Spleen (tissue), 11 donors: ENCODE data around the gene KLF3. TPM values are rescaled to one million over a fixed set of nuclear protein-coding genes. Genes with fewer than 3 reads are reported as not detected.
A peak's percentile ranks its signal among the peaks of the same experiment; 100 is the strongest.

Experiments
- DNase-seq: peaks from one replicate; pipeline ENCODE4 v3.0.0-alpha.2; 2020
- H3K27ac ChIP-seq, 8 donors: fragments of 200-600 bp; sonication (generic) in 7 of 8; 1 replicate in 4 of 8; 2 replicates in 4 of 8; pipeline versions ENCODE4 v1.5.0 to v1.8.0; 2016 to 2021; ENCODE audit warnings: inconsistent platforms in 4 of 8, mild to moderate bottlenecking in 4 of 8, moderate library complexity in 1 of 8
- H3K27me3 ChIP-seq, 7 donors: fragments of 200-600 bp; sonication (generic) in 6 of 7; replicated peaks in 1 of 7; 1 replicate in 4 of 7; 2 replicates in 3 of 7; pipeline versions ENCODE4 v1.5.0 to v1.8.0; 2016 to 2021; ENCODE audit warnings: inconsistent platforms in 3 of 7, mild to moderate bottlenecking in 1 of 7
- H3K36me3 ChIP-seq, 6 donors: fragments of 200-600 bp; sonication (generic) in 5 of 6; 1 replicate in 4 of 6; 2 replicates in 2 of 6; pipeline versions ENCODE4 v1.5.0 to v1.8.0; 2016 to 2021; ENCODE audit warnings: inconsistent platforms in 2 of 6
- H3K4me1 ChIP-seq, 6 donors: fragments of 200-600 bp; sonication (generic) in 5 of 6; 1 replicate in 3 of 6; 2 replicates in 3 of 6; pipeline versions ENCODE4 v1.5.0 to v1.8.0; 2016 to 2021; ENCODE audit warnings: inconsistent platforms in 3 of 6
- H3K4me3 ChIP-seq, 8 donors: fragments of 200-600 bp; sonication (generic) in 7 of 8; 1 replicate in 4 of 8; 2 replicates in 4 of 8; pipeline versions ENCODE4 v1.5.0 to v1.8.0; 2016 to 2021; ENCODE audit warnings: inconsistent platforms in 4 of 8, mild to moderate bottlenecking in 4 of 8, moderate library complexity in 2 of 8
- H3K9me3 ChIP-seq, 8 donors: fragments of 200-600 bp; sonication (generic) in 7 of 8; 1 replicate in 4 of 8; 2 replicates in 4 of 8; pipeline versions ENCODE4 v1.5.0 to v1.8.0; 2016 to 2021; ENCODE audit warnings: inconsistent platforms in 4 of 8
- POLR2A ChIP-seq, 3 donors: fragments of 450-650 bp; IDR thresholded peaks; one replicate each; pipeline ENCODE4 v1.5.1; 2017; ENCODE audit warnings: antibody characterized with exemption in 3 of 3, mild to moderate bottlenecking in 1 of 3
- POLR2AphosphoS5 ChIP-seq, 3 donors: sonication (generic); formaldehyde crosslinking; IDR thresholded peaks; one replicate each; pipeline ENCODE4 v1.5.1; 2017; ENCODE audit warnings: antibody characterized with exemption in 3 of 3
- WGBS, 5 donors: extraction: QIAGEN DNeasy Blood & Tissue Kit in 3 of 5; methylation state at CpG; one replicate each; pipeline versions ENCODE4 v1.1.5 to v1.1.7; 2013 to 2018; 5-methylcytosine and 5-hydroxymethylcytosine counted together
- intact Hi-C: fragments of 100-400 bp; cut with DNase I; formaldehyde crosslinking; loops from one replicate; pipeline ENCODE4 v1.15.0; 2023; ENCODE audit warnings: low total_unique reads
- polyA plus RNA-seq, 3 donors: library from polyadenylated mRNA; stranded (reverse); fragments of 200-250 nt; gene quantifications; one replicate each; pipeline ENCODE4 v1.2.1, GENCODE V29; 2013
- total RNA-seq, 7 donors: library from RNA; depleted of rRNA in 3 of 7; stranded (reverse); fragments of >200 nt in 3 of 7; fragmentation: NEBNext Ultra II Directional in 4 of 7; extraction: Animal tissue kit (Norgen Biotek cat#: 25700) in 4 of 7; gene quantifications; one replicate each; pipeline versions ENCODE4 v1.1.0 to v1.2.1, GENCODE V29; 2016 to 2021
- TF ChIP-seq, protein P1 (sequence below), 11 experiments: fragments of 200-600 bp in 7 of 11; fragments of 450-650 bp in 4 of 11; sonication (generic) in 4 of 11; IDR thresholded peaks in 8 of 11; conservative IDR thresholded peaks in 3 of 11; 1 replicate in 7 of 11; 2 replicates in 4 of 11; pipeline versions ENCODE4 v1.4.0 to v1.8.0; 2016 to 2021; ENCODE audit warnings: antibody characterized with exemption in 11 of 11, inconsistent platforms in 4 of 11, mild to moderate bottlenecking in 1 of 11
- donor health status: healthy with polysubstance abuse.
- donor health status: DM: no; HTN: no; CAD: no; lungs with moderate emphysema.
- donor health status: DM: no; HTN: no; CAD: no.
- donor health status: Bipolar disorder and iron deficiency.
- donor health status: healthy.
- donor health status: DM: no; HTN: no; CAD: no.
- donor health status: DM: yes; HTN: yes; CAD: no.

The KLF3 gene
- total and polyA plus RNA-seq, 10 donors, result 8.0 to 87.5 (median 63.1) TPM

DNA sequence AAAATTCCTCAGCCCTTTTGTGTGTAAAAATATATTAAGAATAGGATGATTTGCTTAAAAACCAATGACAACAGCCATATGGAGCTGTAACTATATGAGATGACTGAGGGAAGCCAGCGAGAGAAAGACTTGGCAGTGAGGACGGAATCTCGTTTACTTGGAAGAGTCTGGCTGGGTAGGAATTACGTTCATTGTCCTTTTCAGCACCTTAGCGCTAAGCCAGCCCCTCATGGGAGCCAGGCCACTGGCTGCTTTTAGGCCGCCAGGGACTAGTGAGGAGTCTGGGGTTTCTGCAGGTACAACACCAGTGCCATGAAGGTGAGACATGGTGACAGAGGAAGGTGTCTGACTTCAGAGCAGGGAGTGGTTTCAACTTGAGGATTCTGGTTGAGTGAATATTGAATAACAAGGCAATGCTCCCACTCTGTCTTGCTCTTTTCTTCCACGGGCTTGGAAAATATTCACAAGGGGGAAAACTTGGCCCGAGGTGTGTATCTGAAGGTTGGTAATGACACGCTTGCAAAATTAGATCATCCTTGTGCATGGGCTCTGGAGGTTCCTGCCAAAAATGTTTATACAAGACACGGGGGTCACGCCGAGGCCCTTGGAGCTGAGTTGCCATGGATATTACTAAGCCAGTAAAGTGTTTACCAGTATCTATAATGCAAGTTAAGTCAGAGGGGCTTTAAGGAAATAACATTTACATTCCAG, 17.4 kb downstream of the KLF3 start:
- WGBS, 5 donors, result 83 to 91% (median 83%) methylated on average over 12 of the region's 12 CpGs
- no peaks in the 10 kb centered on the region for H3K9me3 ChIP-seq
- peak in 2 of 3 donors; percentile 8 to 20 for TF ChIP-seq POLR2AphosphoS5 (IDR thresholded peaks at IDR 0.05)
- no peak for TF ChIP-seq POLR2A (IDR thresholded peaks at IDR 0.05)
- no peak for DNase-seq
- H3K36me3 ChIP-seq, result peaks cover 0 to 63% (median 15%) of the 10 kb centered on the region in 6 donors
- intact Hi-C loops, result no loop called here
- H3K4me1 ChIP-seq, result peaks cover 20 to 99% (median 82%) of the 10 kb centered on the region in 6 donors
- no peaks in the 10 kb centered on the region for H3K27me3 ChIP-seq
- H3K4me3 ChIP-seq, result no peak overlapping the region
- H3K27ac ChIP-seq, result peak overlapping the region in 1 of 8 donors; percentile 24

- H3K27ac ChIP-seq, result peak overlapping the region in 4 of 8 donors; percentile 11 to 50 (median 42)
- intact Hi-C loops, result no loop called here
- 86 to 88% (median 88%) methylated on average over 5 of the region's 5 CpGs for WGBS, 5 donors
Observed at GRCh38 chr4:38682336-38682735, 18.3 kb downstream of the KLF3 start.

DNA sequence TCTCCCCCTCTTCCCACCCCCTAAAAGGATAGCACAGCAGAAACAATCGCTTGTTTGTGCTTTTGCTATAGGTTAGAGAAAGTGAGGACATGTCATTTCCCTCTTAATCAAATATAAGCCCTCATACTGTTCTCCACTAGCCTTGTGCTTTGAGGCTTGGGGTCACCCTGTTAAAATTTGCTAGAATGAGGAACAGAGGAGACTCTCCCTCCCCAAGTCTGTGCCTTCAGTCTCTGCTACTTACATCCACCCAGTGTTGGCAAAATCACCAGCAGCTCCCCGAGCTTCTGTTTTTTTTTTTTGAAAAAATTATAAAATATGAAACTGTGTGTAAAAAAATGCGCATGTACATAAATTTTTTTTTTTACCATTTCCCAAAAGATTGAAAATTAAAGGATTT, 19.3 kb downstream of the KLF3 start:
- H3K27me3 ChIP-seq, result no peaks in the 10 kb centered on the region
- peaks cover 13 to 99% (median 83%) of the 10 kb centered on the region in 6 donors for H3K4me1 ChIP-seq
- H3K27ac ChIP-seq, result peak overlapping the region in 4 of 8 donors; percentile 1 to 50 (median 43)
- no peak for DNase-seq
- no peak overlapping the region for H3K4me3 ChIP-seq
- peaks cover 0 to 81% (median 17%) of the 10 kb centered on the region in 6 donors for H3K36me3 ChIP-seq
- intact Hi-C loops, result no loop called here
- TF ChIP-seq POLR2A (IDR thresholded peaks at IDR 0.05) (no peak), POLR2AphosphoS5 (IDR thresholded peaks at IDR 0.05) (no peak)
- TF ChIP-seq, protein P1, sequence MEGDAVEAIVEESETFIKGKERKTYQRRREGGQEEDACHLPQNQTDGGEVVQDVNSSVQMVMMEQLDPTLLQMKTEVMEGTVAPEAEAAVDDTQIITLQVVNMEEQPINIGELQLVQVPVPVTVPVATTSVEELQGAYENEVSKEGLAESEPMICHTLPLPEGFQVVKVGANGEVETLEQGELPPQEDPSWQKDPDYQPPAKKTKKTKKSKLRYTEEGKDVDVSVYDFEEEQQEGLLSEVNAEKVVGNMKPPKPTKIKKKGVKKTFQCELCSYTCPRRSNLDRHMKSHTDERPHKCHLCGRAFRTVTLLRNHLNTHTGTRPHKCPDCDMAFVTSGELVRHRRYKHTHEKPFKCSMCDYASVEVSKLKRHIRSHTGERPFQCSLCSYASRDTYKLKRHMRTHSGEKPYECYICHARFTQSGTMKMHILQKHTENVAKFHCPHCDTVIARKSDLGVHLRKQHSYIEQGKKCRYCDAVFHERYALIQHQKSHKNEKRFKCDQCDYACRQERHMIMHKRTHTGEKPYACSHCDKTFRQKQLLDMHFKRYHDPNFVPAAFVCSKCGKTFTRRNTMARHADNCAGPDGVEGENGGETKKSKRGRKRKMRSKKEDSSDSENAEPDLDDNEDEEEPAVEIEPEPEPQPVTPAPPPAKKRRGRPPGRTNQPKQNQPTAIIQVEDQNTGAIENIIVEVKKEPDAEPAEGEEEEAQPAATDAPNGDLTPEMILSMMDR (IDR thresholded peaks at IDR 0.05 in 8 of 11, conservative IDR thresholded peaks at IDR 0.05 in 3 of 11), result no peak
- WGBS, 5 donors, result 64 to 75% (median 72%) methylated on average over 3 of the region's 3 CpGs
- H3K9me3 ChIP-seq, result no peaks in the 10 kb centered on the region

More at GRCh38 chr4:38682336-38682735, 18.3 kb downstream of the KLF3 start:
- DNase-seq, result no peak
- Histone ChIP-seq H3K4me3 (no peak overlapping the region), H3K27me3 (no peaks in the 10 kb centered on the region), H3K9me3 (no peaks in the 10 kb centered on the region), H3K4me1 (peaks cover 17 to 99% (median 83%) of the 10 kb centered on the region in 6 donors), H3K36me3 (peaks cover 0 to 72% (median 15%) of the 10 kb centered on the region in 6 donors)
- TF ChIP-seq POLR2A (IDR thresholded peaks at IDR 0.05), result no peak
- no peak for TF ChIP-seq POLR2AphosphoS5 (IDR thresholded peaks at IDR 0.05)
- TF ChIP-seq, protein P1 (IDR thresholded peaks at IDR 0.05 in 8 of 11, conservative IDR thresholded peaks at IDR 0.05 in 3 of 11), result no peak

DNA sequence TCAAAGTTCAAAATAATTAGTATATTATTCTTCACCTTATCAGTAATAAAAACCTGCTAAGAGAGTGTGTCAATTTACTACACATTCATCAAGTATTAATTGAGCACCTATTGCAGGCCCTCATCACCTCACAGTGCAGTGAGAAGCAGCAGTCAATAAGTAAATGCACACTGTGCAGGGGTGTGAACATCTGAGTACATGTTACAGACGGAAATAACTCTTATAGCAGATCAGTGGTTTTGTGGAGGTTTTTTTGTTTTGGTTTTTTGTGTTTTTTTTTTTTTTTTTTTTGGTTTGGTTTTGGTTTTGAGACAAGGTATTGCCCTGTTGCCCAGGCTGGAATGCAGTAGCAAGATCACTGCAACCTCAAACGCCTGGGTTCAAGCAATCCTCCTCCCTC, 20.3 kb downstream of the KLF3 start:
- 63 to 69% (median 65%) methylated on average over 2 of the region's 2 CpGs for WGBS, 5 donors
- peaks cover 0 to 91% (median 27%) of the 10 kb centered on the region in 6 donors for H3K36me3 ChIP-seq
- H3K27ac ChIP-seq, result peak overlapping the region in 5 of 8 donors; percentile 39 to 50 (median 49)
- TF ChIP-seq, protein P1 (IDR thresholded peaks at IDR 0.05 in 8 of 11, conservative IDR thresholded peaks at IDR 0.05 in 3 of 11), result no peak
- TF ChIP-seq POLR2A (IDR thresholded peaks at IDR 0.05) (no peak), POLR2AphosphoS5 (IDR thresholded peaks at IDR 0.05) (no peak)
- peaks cover 13 to 99% (median 86%) of the 10 kb centered on the region in 6 donors for H3K4me1 ChIP-seq
- DNase-seq, result no peak
- H3K4me3 ChIP-seq, result no peak overlapping the region
- intact Hi-C loops, result no loop called here
- no peaks in the 10 kb centered on the region for H3K9me3 ChIP-seq
- no peaks in the 10 kb centered on the region for H3K27me3 ChIP-seq
